GM19395 (cell line): Measurements from ENCODE around the gene RPS5.

Experiments
- ATAC-seq: cut with Tn5 transposase; IDR thresholded peaks from one replicate; pipeline ENCODE4 v1.9.1; 2021; ENCODE audit warnings: mild to moderate bottlenecking, moderate library complexity; ENCODE audit not compliant: unreplicated experiment

The RPS5 gene

DNA sequence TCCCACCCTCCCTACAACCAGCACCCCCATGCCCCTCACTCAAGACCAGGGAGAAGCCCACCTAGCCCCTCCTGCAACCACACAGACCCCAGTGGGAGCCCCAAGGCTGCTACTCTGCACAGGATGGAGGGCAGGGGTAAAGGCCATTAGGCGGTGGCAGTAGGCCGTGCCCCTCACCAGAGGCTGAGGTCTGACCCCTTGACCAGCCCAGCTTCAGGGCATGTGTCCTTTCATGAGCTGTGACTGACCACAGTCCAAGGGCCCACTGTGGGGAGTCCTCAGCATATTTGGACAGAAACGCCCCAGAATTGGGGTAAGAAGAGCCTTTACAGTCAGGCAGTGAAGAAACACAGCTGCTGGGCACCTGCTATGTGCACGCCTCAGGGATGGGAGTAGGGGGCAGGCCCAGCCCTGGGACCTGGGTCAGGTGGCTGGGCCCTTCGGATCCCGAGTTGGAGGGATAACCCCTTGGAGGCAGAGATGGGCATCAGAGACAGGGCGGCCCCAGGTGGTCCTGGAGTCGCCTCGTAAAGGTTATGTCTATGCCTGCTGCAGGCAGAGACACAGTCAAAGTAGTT is 1.7 kb upstream of the RPS5 start:
- ATAC-seq, result no peak

DNA sequence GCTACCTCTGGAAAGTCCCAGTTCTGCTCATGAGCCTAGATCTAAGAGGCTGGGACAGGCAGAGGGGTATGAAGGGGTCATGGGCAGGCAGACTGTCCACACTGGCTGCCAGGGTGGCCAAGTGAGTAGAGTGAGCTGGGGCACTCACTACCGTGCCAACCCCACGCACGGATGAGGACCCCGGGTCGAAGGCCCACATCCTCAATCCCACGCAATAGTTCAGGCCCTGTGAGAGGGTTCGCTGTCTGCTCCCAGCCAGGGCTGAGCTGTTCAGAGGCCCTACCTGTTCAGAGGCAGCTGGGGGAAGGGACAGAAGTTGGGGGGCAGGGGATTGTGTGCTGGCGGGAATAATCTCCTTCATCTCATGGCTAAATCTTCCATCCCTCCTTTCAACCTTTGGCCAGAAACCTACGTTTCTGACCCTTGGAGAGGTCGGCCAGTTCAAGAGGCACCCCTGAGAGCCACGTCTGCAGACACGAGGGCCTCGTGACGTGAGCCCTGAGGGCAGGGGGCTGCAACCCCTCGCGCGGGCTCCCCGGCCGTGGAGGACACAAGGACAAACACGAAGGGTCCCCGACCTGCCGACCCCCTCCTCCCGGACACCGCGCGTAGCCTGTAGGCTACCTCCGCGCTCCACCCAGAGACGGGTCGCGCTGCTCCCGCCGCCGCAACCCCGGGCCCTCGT is 1.0 kb upstream of the RPS5 start:
- ATAC-seq, result peak; percentile 13

DNA sequence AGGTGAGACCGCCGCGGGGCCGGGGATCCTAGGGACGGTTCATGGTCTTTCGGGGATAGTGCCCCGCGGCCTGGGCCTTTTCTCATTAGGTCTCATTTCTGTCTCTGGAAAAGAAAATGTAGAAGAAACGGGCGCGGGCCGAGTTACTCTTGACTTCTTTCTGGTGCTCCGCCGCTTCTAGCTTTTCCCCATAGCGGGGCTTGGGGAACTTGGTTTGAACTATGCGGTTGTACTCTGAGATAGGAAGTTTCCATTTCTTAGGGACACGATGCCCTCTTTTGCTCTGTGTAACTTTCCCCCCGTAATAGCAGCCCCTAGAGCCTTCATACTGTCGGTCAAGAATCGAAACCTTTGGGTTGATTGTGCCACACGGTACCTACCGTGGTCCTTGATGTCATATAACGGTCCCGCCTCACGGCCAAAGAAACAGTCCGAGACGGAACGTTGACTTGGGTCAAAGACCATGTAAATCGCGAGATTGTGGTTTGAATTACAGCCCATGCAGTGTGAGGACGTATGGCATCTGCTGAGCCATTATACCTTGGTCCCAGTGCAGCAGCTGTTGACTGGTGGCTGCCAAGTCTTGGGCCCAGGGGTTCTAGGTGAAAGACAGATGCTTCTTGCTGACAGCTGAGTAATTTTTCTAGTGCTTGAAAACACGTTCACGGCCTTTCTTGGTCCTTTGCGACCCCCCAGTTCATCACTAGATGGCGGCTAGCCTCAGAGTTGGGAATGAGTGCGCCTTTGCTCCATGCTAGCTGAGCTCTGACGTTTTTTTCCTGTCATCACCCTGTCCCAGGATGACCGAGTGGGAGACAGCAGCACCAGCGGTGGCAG is 487 bp downstream of the RPS5 start:
- ATAC-seq, result no peak

DNA sequence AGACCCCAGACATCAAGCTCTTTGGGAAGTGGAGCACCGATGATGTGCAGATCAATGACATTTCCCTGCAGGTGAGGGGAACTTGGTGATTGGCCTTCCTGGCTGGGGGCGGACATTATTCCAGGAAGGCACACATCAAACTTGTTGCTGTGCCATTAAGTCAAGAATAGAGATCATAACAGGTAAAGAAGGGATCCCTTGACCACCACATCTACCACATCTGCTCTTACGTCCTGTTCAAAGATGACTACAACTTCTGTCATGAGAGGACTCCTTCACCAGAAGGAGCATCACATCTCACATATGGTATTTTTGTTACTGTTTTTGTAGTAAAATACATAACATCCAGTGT is 1.1 kb downstream of the RPS5 start:
- no peak for ATAC-seq

DNA sequence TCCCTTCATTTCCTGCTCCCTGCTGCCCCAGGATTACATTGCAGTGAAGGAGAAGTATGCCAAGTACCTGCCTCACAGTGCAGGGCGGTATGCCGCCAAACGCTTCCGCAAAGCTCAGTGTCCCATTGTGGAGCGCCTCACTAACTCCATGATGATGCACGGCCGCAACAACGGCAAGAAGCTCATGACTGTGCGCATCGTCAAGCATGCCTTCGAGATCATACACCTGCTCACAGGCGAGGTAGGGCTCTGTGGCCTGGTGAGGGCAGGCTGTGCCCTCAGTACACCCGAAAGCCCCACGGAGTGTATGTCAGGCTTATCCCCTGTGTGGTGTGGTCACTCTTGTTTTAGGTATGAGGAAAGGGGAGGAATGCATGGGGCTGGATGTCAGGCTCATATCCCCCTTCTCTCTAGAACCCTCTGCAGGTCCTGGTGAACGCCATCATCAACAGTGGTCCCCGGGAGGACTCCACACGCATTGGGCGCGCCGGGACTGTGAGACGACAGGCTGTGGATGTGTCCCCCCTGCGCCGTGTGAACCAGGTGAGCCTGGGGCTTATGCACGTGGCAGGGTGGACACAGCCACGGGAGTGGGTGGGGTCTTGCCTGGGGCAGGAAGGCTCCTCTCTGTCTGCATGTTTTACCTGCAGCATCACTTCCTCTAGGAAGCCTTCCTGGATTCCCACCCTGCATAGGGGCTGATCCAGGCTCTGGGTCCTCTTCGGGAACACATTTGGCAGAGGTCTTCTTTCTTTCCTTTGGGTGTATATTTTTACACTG is 6.1 kb downstream of the RPS5 start:
- no peak for ATAC-seq

DNA sequence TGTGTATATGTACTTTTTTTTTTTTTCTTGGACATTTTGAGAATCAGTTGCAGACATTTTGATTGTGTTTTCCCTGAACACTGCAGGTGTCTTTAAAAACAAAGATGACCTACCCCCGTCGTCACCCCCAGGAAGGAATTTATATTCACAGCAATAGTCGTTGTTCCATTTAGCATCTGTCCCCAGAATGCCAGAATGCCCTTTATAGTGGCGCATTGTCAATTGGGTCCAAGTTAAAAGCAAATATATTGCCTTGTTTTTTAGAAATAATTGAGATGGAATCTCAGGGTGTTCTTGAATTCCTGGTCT is 6.6 kb downstream of the RPS5 start:
- no peak for ATAC-seq

DNA sequence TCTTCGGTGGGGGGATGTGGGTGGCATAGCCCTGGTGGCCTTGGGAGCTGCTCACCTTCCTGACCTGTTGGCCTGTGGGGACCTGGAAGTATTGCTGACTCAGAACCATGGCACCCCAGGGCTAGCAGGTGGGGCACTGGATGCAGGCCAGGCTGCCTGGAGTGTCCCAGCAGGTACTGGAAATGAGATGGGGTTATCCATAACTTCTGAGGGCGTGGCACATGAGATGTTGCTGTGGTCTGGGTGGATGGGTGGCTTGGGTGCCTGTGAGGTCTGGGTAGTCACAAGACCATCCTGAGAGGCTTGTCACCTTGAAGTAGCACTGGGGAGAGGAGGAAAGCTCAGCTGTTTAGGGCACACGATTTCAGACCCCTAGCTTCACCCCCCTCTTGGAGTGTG is 7.8 kb downstream of the RPS5 start:
- no peak for ATAC-seq

DNA sequence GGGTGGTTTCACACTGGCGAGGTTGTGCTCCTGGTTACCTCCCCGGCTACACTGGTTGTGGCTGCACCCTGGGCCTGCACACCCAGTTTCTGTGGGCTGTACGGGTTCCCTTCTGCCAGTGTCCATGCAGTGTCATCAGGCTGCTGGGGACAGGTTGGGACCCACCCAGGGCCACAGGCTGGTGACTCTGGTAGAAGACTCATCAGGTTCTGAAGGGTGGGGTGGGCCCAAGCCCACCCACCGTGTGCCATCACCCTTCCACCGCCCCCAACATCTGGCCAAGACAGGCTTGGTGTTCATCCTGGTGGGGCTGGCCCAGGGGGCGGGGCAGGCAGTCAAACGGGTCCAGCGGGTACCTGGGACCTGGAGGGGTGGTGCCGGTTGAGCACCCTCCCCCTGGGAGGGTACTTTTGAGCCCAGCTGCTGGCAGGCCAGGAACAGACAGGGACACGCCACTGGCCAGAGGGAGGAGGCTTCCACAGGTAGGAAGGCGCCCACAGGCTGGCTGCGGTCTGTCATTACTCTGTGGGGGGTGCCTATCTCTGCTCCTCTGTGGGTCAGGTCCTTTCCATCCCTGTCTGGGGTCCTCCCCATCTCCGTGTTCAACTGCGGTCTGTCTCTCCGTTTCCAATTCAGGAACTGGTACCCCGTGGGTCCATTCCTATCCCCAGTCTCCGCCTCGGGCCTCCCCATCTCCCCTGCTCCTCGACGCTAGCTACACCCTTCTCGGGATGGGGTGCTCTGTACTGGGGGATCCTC is 8.3 kb downstream of the RPS5 start, which contains the start of gene RNF225:
TSS of gene RNF225 (plus strand) at position 437 of the 759 bp plus-strand sequence. CDS start 434 bp downstream, outside the sequence.
- no peak for ATAC-seq

DNA sequence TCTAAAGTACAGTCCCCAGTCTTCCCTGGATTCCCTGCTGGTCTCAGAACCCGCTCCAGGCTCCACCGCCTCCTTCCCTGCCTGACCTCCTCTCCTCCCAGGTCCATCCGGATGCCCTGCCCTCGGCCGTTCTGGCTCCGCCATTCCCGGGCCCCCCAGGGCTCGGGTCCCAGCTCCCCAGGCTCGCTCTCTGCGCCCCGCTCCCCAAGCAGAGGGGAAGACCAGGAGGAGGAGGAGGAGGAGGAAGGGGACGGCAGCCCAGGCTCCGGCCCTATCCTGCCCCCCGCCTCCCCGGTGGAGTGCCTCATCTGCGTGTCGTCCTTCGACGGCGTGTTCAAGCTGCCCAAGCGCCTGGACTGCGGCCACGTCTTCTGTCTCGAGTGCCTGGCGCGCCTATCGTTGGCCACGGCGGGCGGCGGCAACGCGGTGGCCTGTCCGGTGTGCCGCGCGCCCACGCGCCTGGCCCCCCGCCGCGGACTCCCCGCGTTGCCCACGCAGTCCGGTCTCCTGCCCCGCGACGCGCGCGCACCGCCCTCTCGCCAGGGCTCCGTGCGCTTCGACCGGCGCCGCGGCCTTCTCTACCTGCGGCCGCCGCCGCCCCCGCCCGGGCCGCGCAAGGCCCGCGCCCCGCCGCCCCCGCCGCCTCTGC is 9.0 kb downstream of the RPS5 start:
- no peak for ATAC-seq

DNA sequence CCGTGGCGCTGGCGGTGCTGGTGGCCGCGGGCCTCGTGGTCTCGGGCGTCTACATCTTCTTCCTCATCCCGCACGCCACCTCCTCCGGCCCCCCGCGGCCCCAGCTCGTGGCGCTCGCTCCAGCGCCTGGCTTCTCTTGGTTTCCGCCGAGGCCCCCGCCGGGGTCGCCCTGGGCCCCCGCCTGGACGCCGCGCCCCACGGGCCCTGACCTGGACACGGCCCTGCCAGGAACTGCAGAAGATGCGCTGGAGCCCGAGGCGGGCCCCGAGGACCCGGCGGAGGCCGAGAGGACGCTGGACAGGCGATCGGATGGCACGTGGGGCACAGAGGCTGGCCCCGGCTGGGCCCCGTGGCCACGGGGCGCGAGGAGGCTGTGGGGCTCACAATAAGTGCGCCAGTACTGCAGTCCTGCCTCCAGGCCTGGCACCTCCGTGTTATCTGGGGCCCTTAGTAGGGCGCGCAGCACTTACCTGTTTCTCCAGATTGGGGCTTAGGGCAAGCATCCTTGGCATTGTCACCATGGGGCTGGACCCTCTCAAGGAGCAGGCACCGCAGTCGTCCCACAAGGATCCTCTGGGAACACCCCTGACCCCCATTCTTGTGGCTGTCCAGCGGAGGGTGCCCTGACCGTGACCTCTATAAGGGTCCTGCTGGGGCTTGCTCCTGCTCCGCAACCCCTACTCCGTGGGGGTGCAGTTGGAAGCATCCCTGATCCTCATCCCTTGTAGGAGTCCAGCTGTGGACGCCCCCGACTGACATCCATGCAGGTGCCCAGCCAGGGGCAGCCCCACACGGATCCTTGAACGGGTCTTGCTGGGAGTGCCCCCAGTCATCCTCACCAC is 9.8 kb downstream of the RPS5 start:
- ATAC-seq, result no peak

DNA sequence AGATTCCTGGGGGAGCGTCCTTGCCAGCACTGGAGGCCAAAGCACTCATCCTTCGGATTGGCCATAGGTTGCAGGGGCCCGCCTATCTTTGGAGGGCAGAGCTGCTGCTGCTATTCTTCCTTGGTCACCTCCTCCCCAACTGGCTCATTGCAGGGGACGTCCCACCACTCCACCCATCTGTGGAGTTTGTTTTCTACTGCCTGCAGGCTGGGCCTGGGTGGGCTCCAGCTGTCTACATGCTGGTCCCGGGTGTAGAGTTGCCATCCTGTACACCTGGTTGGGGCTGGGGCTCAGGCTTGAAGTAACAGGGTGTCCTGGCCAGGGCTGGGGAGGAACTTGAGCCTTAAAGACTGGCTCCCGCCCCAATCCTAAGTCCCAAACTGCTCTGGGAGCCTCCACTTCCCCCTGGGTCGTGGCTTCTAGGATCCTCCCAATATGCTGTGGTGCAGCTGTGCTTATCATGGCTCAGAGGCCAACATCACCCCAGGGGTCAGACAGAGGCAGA is 10.5 kb downstream of the RPS5 start:
- ATAC-seq, result no peak

DNA sequence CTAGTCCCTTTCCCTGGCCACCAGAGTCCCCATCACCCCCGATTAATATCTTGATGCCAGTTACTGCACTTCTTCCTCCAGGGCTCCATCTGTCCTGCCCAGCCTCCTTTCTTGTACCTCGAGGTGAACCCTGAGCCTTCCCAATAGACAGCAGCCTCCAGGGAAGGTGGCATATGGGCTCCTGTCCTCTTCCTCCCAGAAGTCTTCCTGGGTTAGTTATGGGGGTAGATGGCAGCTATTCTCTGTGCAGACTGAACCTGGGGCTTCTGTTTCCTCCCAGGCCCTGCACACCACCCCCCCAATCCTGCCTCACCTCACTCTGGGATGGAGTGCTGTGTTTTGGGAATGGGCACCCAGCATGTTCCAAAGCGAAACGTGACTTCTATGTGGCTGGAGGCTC is 11.0 kb downstream of the RPS5 start:
- no peak for ATAC-seq

DNA sequence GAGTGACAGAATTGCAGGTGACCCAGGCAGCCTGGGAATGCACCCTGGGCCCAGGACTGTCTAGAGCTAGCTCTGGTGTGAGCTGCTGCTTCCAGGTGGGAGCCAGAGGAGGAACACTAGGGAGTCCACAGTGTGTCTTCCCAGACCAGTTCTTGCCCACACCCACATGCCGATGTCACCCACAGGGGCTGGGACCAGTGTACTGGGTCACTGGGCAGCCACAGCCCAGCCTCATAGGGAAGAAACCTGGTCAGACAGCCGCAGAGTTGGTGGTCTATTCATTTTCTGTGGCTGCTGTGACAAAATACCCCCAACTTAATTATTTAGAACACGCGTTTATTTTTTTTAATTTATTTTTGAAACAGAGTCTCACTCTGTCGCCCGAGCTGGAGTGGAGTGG is 11.5 kb downstream of the RPS5 start:
- ATAC-seq, result no peak

DNA sequence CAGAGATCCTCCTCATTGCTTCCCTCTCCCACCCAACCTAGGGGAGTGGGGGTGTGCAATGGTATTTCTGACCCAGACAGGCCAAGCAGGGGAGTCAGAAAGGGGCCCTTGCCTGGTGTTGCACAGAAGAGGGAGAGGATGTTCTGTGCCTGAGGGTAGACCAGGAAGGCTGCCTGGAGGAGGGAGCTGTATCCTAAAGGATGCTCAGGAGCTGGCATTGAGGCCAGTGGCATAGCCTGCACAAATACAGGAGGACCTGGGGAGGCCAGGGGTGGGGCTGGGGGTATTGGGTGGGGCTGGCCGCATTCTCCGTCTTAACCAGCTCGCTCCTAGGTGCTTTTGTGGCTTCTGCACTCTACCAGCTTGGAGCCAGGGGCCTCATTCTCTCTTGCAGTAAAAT is 12.8 kb downstream of the RPS5 start:
- ATAC-seq, result no peak

DNA sequence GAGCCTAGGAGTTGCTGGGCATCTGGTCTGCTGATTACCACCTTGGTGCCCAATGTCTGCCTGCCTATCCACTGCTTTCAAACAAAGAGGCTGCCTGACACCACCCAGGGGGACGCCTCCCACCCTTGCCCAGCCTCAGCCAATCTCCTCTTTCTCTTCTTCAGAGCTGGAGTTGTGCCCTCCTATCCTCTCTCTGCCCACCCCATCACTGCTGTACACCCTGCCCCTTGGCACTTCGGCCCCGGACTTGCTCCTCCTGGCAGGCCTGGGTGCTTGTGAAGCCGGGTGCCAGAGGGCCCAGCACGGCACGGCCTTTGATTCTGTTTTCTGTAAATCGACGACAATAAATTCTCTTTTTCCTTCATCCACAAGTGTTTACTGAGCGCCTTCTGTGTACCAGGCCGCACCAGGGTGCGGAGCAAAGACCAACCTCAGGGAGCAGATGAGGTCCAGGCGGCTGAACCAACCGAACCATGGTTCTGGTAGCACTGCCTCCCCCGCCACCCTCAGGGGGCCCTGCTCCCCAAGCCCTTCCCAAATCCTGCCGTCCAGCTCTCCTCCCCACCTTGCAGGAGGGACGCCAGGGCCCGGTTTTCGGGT is 13.3 kb downstream of the RPS5 start:
- ATAC-seq, result no peak

DNA sequence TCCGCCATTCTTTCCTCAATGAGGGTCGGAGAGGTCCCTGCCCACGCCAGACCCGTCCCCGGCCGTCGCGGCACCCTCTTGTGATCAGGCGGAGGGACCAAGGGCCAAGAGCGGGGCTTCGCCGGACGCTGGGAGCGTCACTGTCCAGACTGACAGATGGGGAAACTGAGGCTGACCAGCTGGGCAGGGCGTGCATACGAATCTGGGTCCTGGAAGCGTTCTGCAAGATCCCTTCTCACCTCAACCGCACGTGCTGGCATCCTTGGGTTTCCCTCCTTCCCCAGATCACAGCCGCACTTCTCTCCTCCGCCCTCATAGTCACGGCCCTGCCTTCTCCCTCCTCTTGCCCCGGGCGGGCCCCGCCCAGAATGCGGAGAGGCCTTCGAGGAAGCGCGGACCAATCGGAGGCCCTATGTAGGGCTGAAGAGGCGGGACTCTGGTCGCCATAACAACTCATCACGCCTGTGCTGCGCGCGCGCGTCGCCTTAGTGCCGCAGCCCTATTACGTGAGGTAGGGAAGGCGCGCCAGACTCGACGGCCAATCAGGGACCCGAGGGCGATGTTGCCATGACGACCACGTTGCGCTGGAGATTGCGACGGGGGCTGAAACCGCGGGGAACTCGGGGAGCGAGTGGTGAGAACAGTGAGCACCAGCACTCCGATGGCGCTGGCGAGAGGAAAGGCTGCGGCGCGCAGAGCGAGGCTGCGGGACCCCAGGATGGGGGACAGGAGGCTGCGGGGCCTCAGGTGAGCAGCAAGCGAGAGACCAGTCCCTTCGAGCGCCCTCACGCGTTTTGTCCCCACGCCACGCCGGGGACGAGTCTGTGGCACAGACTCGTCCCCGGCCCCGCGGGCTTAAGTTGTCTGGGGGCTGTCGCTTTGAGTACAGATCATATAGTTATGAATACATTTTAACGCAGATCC is 14.1 kb downstream of the RPS5 start:
- ATAC-seq, result peak; percentile 99

DNA sequence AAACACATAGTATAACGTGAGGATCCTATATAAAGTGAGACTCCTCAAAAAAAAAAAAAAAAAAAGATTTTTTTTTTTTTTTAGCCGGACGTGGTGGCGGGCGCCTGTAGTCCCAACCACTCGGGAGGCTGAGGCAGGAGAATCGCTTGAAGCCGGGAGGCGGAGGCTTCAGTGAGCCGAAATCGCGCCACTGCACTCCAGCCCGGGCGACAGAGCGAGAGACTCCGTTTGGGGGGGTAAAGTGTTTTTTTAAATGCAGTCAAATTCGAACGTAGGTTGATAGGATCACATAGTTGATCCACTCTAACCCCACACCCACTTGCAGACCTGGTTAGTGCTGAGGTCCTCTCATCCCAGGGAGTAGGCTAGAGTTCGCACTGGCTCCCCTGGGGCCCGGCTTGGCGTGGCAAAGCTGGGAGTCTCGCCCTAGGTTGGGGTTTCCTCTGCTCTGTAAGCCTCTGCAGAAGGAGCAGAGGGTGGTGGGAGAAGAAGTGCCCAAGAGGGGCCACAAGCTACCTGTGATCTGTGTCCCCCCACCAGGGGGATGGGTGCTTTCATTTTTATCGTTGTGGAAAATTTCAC is 14.9 kb downstream of the RPS5 start:
- no peak for ATAC-seq
